ENCODE results near the gene SCARB1. TPM values are rescaled to one million over a fixed set of nuclear protein-coding genes. Genes with fewer than 3 reads are reported as not detected.

The SCARB1 gene
- total RNA-seq, 1 donor from 2014 or later, result 8.6 TPM

DNA sequence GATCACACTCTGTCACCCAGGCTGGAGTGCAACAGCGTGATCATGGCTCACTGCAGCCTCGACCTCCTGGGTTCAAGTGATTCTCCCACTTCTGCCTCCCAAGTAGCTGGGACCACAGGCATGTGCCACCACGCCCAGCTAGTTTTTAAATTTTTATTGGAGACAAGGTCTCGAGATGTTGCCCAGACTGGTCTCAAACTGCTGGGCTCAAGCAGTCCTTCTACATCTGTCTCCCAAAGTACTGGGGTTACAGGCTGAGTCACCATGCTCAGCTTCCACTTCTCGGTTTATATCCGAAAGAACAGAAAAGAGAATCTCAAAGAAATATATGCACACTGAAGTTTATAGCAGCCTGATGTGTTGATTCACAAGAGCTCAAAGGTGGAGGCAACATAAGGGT is 107.5 kb downstream of the SCARB1 start:
- intact Hi-C loops (cut with DNase I), result no loop called here
- no peak for DNase-seq (ENCODE audit: low spot score)

DNA sequence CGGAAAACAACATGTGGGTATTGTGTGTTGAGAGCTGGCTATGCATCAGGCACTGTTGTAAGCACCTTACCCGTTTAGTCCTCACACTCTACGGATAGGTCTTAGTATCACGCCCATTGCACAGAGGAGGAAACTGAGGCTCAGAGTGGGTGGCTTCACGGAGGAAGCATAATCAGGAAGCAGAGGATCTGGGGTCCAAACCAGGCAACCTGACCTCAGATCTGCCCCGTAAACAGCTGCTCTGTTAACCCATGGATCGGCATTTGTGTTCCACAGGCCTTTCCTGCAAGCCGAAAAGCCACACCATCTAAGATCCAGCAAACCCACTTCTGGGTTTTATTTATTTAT is 107.9 kb downstream of the SCARB1 start:
- intact Hi-C loops (cut with DNase I), result no loop called here
- no peak for DNase-seq (ENCODE audit: low spot score)

DNA sequence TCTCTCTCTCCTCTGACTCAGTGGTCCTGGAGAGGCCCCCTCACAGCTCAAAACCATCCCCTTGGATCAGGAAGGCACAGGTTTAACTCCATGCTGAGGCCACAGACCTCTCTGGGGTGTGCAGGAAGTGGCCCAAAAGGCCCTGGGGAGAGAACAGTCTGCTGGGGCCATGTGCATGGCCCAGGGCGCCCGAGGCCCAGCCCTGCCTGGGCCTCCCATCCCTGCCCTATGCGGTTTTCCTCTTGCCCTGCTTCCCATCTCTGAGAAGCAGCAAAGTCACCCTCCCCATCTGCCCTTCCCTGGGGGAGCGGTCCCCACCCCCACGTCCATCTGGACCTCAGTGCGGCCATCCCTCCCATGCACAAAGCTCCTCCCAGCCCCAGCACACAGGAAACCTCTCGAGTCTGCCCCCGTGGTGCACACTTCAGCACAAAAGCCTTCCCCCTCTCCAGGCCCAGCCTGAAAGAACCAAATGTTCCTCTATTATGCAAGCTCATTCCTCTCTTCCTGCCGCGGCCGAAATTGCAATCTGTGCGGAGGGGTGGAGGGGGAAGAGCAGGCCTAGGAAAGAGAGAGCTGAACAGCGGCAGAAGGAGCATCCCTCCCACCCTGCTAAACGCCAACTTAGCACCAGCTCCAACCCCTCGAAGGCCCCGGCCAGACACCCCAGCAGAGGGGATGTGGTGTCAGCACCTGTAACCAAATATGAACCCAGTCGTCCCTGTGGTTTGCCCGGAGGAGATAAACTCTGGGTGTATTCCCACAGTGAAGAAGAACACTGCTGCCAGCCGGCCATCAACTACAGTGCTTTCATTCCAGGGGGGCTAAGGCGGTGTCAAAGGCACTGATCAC is 108.5 kb downstream of the SCARB1 start:
- DNase-seq (ENCODE audit: low spot score), result peak; percentile 89
- intact Hi-C loops (cut with DNase I), result no loop called here

DNA sequence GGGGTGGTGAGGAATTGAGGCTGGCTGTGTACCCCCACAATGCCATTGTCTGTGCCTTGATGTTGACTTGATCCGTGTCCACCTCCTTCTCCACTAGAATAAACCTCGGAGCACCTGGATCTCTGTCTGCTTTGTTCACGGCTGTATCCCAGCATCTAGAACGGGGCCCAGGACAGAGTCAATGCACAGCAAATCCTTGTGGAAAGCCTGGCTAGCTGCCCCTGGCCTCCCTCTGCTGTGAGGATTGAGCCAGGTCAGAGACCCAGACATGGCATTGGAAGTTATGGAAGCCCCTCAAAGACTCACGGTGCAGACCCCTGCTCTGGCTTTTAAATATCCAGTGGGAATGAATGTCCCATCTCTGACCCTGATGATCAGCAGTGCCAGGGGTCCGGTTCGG is 109.2 kb downstream of the SCARB1 start:
- intact Hi-C loops (cut with DNase I), result no loop called here
- DNase-seq (ENCODE audit: low spot score), result no peak

DNA sequence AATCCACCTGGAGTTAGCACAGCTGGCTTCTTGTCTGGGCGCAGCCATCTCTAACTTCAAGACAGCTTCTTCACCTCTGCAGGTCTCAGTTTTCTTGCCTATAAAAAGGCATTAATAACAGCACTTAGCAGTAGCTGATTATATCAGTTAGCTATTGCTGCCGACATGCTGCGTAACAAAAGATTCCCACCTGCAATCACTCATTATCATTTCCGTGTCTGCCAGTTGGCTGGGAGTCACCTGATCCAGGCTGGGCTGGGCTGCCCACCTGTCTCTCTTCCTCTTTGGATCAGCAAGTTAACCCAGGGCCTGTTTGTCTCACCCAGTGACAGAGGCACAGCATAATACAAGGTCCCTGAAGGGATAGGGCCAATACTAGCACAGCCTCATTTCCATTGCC is 109.7 kb downstream of the SCARB1 start:
- intact Hi-C loops (cut with DNase I), result no loop called here
- no peak for DNase-seq (ENCODE audit: low spot score)

DNA sequence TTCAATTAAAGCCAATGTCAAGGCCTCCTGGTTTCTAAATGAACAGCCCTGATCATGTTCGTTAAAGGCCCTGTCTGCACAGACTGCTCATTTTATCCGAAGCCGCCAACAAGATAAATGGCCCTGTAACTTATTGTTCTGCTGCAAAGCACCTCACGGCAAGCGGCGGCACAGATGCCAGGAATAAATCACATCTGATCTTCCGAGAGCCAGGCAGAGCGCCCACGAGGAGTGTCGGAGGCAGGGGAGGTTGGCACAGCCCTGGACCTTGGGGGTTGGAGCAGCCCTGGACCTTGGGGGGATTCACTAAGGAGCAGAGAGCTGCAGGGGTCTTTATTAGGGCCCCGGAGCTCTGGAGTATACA is 110.5 kb downstream of the SCARB1 start:
- no peak for DNase-seq (ENCODE audit: low spot score)
- intact Hi-C loops (cut with DNase I), result no loop called here

DNA sequence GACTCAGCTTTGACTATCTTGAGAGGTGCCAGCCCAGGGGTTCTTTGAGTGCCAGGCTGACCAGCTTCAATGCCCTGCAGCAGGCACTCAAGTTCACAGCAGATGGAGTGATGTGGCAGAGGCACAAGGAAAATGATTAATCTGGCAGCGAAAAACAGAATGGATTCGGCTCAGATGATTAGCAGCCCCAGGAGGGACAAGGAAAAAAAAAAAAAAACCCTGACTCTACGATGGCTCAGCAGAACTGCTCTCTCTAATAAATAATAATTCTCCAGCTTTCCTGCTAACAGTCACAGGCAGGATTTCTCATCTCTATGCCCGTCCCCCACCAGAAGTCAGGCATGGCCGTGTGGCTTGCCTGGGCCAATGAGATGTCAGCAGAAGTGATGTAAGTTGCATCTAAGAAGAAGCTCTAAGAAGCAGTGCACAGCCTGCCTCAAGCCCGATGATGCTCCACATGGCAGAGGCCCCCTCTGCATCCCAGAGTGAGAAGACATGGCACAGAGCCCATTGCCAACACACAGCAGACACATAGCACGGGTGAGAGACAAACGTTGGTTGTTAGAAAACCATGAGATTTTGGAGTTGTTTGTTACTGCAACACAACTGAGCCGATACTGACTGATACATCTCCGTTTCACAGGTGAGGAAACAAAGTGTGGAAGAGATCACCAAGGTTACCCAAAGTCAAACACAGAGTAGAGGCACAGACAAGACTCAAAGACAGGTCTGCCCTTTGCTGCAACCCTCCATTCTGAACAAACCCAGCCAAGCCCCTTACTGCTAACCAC is 111.0 kb downstream of the SCARB1 start:
- intact Hi-C loops (cut with DNase I), result no loop called here
- no peak for DNase-seq (ENCODE audit: low spot score)

DNA sequence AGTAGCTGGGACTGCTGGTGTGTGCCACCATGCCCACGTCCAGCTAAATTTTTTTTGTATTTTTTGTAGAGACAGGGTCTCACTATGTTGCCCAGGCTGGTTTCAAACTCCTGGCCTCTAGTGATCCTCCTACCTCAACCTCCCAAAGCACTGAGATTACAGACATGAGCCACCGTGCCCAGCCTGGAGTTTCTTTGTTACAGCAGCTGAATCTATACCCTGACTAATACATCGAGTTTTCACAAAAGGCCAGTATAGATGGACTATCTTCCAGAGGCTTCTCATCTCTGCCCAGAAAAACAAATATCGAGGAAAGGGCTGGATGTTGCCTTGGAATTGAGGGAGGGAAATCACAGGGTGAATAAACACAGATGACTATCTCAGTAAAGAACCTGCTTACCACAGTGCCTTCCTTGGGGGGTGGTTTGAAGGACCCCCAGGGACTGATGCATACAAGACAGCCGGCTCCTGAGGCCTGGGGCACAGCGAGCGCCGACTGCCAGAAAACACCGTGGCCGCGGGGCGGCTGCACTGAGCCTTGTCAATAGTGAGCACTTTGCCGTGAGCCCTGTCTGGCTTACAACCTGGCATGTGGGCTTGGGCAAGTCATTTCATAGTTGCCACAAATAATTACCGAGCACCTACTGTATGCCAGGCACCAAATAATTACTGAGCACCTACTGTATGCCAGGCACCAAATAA is 111.9 kb downstream of the SCARB1 start:
- DNase-seq (ENCODE audit: low spot score), result no peak

DNA sequence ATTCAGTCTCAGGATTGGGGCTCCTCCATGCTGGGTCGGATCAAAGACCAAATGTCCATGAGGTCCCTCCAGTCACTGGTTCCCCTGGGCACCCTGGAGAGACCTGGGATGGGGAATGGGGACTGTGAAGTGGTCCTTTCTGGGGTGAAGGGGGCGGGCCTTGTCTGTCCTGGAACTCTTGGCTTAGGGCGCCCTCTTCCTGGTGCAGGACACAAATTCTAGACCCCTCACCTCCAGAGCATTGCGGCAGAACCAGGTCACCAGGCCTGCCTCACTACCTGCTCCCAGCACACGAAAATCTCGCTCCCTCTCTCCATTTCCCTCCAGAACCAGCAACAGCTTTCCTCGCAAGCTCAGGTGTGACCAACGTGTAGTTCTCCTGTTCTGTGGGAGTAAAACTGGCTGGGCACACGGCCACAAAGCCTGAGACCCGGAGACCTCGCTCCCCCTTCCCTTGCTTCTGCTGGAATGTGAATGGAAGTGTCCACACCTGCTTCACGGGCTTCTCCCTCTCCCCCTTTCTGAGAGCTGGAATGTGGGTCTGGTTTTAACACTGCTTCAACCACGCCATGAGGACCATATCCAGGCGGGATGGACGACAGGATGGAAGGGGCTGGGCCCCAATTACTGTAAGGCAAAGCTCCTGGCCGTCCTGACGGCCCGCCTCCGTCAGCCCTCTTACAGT is 112.7 kb downstream of the SCARB1 start:
- DNase-seq (ENCODE audit: low spot score), result no peak
- intact Hi-C loops (cut with DNase I), result no loop called here

More for the DNA sequence above, 111.9 kb downstream of the SCARB1 start:
- intact Hi-C loops (cut with DNase I), result no loop called here

DNA sequence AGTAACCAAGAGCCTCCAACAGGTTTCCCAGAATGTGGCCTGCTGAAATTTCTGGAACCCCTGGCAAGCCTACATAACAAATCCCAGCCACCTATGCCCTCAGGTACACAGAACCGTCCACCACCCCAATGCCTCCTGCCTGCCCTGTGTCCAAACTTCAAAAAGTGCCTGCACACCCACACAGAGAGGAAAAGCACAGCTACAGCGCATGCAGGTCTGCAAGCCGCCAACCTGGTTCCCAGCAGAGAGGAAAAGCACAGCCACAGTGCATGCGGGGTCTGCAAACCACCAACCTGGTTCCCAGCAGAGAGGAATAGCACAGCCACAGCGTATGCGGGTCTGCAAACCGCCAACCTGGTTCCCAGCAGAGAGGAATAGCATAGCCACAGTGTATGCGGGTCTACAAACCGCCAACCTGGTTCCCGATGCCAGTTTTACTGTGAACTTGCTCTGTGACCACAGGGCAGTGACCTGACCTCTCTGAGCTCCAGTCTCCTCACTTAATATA is 113.5 kb downstream of the SCARB1 start:
- intact Hi-C loops (cut with DNase I), result no loop called here
- DNase-seq (ENCODE audit: low spot score), result no peak

DNA sequence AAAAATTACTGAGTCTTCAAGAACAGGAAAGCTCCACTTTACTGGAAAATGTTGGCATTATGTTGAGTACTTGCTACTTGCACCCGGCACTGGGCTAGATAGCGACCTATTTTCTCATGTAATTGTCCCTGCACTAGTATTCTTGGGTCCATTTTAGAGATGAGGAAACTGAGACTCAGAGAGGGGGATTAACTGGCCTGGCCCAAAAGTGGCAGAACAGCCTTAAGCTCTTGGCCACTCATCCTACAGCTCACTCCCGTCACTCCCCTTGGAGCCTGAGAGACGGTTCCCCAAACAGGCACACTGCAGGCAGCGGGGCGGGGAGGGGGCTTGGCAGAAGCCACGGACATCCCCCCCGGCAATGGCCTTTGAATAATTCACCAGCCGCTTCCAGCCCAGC is 113.9 kb downstream of the SCARB1 start:
- intact Hi-C loops (cut with DNase I), result loop anchor here (5.0 kb wide), 4 partner anchors 52 to 382 kb away; partner anchors contain the start of gene NCOR2
- DNase-seq (ENCODE audit: low spot score), result no peak

DNA sequence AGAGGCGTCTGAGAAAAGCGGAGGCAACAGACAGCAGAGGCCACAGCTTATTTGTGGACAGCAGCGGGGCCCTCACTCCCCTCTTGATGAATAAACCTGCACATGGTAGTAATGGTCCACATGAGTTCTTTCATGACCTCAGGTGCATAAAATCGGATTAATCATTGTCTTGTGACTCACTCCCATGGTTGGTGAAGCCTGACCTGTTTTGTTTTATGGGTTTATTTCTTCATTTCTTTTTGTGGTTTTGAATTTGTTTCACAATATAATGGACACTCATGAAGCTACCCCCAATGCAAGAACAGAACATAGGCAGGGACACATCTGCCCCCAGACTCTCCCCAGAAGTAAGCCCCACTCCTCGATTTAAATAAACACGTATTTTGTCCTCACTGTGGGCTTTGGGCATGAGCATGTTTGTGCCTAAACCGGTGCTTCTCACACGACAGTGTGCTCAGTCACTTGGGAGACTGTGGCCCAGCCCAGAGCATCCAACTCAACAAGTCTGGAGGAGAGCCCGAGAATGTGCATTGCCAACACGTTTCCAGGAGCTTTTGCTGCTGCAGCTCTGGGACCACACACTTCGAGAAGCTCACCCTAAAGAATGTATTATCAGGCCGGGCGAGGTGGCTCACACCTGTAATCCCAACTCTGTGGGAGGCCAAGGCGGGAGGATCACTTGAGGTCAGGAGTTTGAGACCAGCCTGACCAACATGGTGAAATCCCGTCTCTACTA is 116.1 kb downstream of the SCARB1 start:
- intact Hi-C loops (cut with DNase I), result loop anchor here (5.0 kb wide), 4 partner anchors 50 to 380 kb away; partner anchors contain the start of gene NCOR2
- DNase-seq (ENCODE audit: low spot score), result no peak

DNA sequence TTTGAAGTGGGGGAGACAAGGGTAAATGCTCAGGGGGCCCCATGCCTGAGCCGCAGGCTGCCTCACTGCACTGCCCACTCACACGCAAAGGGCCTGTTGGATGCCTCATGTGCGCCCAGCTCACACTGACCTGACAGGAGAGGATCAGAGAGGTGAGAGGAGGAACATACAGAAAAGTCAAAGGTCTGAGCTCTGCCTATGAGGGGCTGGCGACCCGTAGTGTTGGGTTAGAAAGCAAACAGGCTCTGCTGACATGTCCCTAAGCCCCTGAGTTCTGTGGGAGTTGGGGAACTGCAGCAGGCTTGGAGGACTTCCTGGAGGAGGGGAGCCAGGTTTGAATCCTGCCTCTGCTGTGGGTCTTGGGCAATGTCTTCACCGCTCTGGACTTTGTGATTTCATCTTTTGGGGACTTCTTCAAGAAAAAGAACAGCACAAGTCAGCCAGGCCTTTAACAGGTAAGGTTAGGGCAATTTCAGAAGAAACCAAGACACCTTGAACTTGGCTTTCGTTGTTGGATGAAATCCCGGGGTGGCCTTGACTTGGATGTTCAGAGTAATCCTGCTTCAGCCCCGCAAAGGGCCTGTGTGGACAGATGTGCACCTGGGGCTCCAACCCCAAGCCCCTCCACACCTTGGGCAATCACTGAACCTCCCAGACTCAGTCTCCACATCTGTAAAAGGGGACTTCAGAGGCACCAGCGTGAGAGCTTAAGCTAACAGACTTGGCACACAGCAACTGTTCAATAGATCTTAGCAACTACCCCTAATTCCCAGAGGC is 116.8 kb downstream of the SCARB1 start:
- no peak for DNase-seq (ENCODE audit: low spot score)
- intact Hi-C loops (cut with DNase I), result loop anchor here (5.0 kb wide), 4 partner anchors 50 to 380 kb away; partner anchors contain the start of gene NCOR2

DNA sequence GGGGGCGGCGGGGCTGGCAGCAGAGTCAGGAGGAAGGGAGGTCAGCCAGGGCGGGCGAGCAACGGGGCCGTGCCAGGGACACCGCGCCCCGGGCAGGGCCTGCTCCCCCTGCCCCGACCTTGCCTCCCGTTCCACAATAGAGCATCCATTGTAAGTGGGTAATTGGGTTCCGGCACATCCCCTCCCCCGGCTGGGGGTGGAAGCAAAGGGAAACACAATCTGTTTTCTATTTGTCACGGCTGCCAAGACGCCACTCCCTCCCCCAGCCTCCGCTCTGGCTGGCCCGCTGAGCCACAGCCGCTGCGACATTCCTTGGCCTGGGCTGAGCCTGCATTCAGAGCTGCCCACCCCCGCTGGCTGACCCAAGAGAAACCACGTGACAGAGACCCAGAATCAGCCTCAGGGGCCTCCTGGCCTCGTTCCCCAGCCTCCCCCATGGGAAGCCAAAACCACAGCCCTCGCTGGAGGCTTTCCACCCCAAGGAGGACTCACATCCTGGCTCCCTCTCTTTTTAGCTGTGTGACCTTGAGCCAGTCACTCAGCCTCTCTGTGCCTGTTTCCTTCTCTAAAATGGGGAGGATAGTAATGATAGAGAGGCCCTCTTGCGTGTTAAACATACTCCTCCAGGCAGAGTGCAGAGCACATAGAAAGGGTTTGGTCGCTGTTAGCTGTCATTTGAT is 117.6 kb downstream of the SCARB1 start:
- DNase-seq (ENCODE audit: low spot score), result peak; percentile 95
- intact Hi-C loops (cut with DNase I), result loop anchor here (5.0 kb wide), 4 partner anchors 49 to 379 kb away; partner anchors contain the start of gene NCOR2

DNA sequence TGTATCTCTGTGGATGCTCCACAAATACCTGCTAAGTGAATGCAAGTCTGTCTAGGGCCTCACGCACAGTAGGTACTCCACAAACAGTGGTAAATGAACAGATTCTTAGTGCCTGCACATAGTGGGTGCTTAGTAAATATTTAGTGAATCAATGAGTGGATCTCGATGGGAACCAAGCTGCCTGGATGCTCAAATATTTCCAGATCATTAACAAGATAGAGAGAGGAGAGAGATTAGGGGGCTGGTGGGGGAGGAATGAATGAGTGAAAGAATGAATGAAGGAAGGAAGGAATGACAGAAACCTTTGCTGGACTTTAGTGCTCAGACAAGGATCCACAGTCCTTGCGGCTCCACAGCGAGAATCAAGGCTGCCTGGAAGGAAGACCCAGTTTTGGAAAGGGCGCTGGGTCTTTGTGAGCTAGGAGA is 118.2 kb downstream of the SCARB1 start:
- intact Hi-C loops (cut with DNase I), result loop anchor here (5.0 kb wide), 4 partner anchors 48 to 378 kb away; partner anchors contain the start of gene NCOR2
- no peak for DNase-seq (ENCODE audit: low spot score)

DNA sequence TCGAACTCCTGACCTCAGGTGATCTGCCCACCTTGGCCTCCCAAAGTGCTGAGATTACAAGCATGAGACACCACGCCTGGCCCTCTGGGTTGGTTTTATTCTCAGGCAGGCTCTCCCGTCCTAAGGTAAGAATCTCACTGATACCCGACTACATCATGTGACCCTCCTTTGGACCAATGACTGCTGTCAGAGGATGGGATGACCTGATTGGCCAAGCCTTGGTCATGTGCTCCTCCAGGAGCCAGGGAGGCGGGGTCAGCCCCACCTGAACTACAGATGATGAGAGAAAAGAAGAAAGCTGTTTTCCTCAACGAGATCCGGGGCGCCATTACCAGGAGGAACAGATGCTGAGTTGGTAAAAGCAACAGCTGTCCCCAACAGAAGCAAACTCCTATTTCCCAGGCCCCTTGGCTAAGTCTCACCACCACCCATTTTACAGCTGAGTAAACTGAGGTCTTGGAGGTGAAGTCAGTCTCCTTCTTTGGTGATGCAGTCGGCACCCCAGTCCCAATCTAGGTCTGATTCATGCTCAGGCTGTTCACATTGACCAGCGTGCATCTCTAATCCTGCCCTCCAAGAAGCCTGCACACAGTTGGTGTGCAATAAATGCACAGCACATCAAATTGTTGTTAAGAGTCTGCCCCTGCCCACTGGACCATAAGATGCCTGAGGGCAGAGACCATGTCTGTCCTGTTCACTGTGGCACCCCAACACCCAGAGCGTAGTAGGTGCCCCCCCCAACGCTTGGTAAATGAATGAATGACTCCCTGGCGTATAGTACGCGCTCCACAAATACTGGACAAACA is 118.8 kb downstream of the SCARB1 start:
- intact Hi-C loops (cut with DNase I), result loop anchor here (5.0 kb wide), 5 partner anchors 48 to 378 kb away; partner anchors contain the start of gene NCOR2
- no peak for DNase-seq (ENCODE audit: low spot score)

Measured in cardiac septum (tissue), 1 donor.